Measurements from ENCODE around the gene PLPP4. TPM values are rescaled to one million over a fixed set of nuclear protein-coding genes. Genes with fewer than 3 reads are reported as not detected.

Gene PLPP4
- 1 to 10 TPM; 6.0 to 7.6 (median 6.2) TPM for polyA plus RNA-seq (ENCODE audit: insufficient read length in 3 of 3)

DNA sequence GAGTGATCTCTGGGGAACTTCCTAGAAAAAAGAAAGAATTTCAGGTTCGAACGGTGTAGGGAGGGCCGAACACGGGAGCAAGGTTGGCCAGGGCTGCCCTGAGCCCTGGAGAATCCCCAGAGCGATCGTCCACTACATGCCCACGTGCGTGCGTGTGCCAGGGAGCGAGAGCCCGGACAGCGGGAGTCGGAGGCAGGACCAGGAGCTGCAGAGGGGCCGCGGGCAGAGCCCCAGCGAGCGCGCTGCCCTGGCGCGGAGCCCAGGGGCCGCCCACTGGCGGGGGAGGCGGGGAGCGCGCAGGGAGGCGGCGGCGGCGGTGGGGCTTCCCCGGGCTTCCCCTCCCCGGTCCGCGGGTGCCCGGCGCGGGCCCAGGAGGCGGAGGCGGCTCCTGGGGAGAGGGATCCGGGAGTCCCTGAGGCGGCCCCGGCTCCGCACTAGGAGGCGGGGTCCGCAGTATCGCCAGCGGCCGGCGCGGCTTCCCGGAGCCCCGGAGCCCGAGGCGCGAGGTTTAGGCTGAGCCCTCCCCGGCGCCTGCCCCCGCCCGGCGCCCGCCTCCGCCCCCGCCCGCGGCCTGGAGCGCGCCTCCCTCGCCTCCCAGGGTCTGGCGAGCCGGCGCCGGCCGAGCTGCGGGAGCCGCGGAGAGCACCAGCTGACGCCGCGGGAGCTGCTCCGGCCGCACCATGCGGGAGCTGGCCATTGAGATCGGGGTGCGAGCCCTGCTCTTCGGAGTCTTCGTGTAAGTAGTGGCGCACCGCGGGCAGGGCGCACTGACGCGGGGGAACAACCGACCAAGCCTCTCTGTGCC is at the start of gene PLPP4:
PLPP4 (plus strand) TSS at position 602 of the 805 bp plus-strand sequence; CDS start at position 681, 79 bp downstream.
- no peak for DNase-seq (ENCODE audit: low read depth in 3 of 3, low spot score in 2 of 3)

- no peak for DNase-seq (ENCODE audit: low read depth in 3 of 3, low spot score in 2 of 3)
Observed at GRCh38 chr10:120409816-120410215, 47.2 kb upstream of the PLPP4 start.

DNA sequence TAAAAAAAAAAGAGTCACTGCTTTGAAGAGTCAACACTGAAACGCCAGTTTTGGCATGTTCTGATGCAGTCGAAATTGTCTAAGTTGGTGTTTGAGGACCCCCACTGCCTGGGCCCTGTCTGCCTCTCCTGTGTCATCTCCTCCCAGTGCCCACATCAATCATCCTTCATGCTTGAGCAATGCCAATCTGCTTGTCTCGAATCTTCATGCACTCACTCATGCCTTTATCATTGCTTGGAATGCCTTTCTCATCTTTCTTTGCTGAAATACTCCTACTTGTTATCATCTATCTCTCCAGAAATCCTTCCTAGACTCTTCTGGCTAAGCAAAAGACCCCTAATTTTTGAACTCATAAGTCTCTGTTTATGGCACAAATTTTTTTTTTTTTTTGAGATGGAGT is 42.1 kb upstream of the PLPP4 start:
- no peak for DNase-seq (ENCODE audit: low read depth in 3 of 3, low spot score in 2 of 3)

- DNase-seq (ENCODE audit: low read depth in 3 of 3, low spot score in 2 of 3): no peak
Observed at GRCh38 chr10:120415709-120416330, 41.2 kb upstream of the PLPP4 start.

DNA sequence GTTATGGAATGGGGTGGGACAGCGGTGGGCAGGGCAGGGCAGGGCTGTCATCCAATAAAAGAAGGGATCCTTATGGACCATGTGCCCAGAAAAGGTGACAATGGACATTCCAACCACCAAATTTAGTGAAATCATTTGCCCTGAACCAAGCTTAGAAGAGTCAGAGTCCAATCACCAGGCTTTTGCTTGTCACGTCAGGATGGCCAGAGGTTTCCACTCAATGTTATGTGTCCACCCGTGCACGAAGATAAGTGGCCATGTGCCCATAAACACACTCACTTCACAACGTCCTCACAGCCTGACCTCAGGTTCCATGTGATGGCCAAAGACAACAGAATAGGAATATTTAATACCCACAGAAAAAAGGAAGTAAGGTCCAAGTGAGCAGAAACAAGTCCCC is 36.6 kb upstream of the PLPP4 start:
- DNase-seq (ENCODE audit: low read depth in 3 of 3, low spot score in 2 of 3): no peak

GRCh38 chr10:120421250-120421649 is 35.8 kb upstream of the PLPP4 start:
- no peak for DNase-seq (ENCODE audit: low read depth in 3 of 3, low spot score in 2 of 3)

DNA sequence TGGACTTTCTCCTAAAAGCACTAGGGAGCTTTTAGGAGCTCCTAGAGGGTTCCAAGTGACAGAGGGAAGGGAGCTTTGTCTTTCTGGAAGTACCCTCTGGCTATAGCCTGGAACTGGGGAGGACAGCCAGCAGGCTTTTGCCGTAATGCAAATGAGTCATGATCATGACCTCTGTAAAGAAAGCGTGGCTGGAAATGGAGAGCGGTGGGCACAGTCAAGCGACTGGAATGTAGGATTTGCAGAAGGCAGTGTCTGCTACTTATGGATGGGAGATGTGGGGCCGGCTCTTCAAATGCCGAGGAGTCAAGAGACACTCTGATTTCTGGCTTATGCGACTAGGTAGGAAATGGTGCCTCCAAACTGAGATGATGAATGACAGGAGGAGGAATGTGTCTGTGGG is 34.6 kb upstream of the PLPP4 start:
- DNase-seq (ENCODE audit: low read depth in 3 of 3, low spot score in 2 of 3): no peak

- peak in 1 of 3 donors; percentile 13 for DNase-seq (ENCODE audit: low read depth in 3 of 3, low spot score in 2 of 3)
Observed at GRCh38 chr10:120423431-120424197, 33.4 kb upstream of the PLPP4 start.

GRCh38 chr10:120424198-120424464 is 32.9 kb upstream of the PLPP4 start:
- no peak for DNase-seq (ENCODE audit: low read depth in 3 of 3, low spot score in 2 of 3)

GRCh38 chr10:120426306-120426705 is 30.7 kb upstream of the PLPP4 start:
- DNase-seq (ENCODE audit: low read depth in 3 of 3, low spot score in 2 of 3): no peak

DNA sequence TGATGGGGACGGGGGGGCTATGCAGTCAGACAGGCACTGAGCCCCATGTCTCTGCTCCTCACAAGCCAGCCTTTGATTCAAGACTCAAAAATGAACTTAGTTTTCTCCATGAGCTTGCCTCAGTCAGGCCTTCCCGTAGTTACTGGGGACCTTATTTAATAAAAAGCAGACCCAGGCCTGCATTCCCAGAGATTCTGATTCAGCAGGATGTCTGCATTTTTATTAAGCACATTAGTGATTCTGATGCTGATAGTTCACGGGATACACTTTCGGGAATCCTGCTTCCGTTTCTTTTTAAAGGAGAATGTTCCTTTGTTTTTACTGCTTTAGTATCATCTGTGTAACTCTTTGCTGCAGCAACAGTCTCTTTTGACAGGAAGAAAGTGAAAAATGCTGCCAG is 28.3 kb upstream of the PLPP4 start:
- no peak for DNase-seq (ENCODE audit: low read depth in 3 of 3, low spot score in 2 of 3)

GRCh38 chr10:120429395-120429794 is 27.6 kb upstream of the PLPP4 start:
- DNase-seq (ENCODE audit: low read depth in 3 of 3, low spot score in 2 of 3): no peak

- DNase-seq (ENCODE audit: low read depth in 3 of 3, low spot score in 2 of 3): no peak
Observed at GRCh38 chr10:120431251-120431651, 25.8 kb upstream of the PLPP4 start.

GRCh38 chr10:120432209-120432608 is 24.8 kb upstream of the PLPP4 start:
- no peak for DNase-seq (ENCODE audit: low read depth in 3 of 3, low spot score in 2 of 3)

GRCh38 chr10:120433141-120433540 is 23.9 kb upstream of the PLPP4 start:
- no peak for DNase-seq (ENCODE audit: low read depth in 3 of 3, low spot score in 2 of 3)

DNA sequence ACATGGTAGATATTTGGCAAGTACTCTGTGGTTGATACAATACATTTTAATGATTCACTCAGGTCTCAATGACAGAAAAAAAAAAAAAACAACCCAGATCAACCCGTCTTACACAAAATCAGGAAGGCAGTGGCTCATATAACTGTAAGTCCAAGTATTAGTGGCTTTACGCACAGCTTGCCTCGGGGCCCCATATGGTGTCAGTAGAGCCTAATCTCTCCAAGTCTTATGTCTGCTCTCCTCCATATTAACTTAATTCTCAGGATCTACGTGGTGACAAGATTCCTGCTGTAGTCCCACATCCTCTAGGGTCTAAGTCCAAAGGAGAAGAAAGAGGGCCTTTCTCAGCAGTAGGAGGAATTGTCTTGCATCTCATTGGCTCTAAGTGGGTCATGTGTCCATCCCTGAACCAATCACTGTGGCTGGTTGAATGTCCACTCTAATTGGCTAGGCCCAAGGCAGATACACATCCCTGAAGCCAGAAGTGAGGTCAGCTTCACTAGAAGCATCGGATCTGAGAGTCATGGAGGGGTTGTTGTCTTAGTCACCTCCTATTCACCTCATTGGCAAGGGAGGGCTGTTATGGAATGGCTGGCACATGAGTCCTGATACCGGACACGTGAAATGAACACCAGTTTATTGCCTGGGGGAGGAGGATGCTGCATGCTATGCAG is 20.5 kb upstream of the PLPP4 start:
- no peak for DNase-seq (ENCODE audit: low read depth in 3 of 3, low spot score in 2 of 3)

- DNase-seq (ENCODE audit: low read depth in 3 of 3, low spot score in 2 of 3): no peak
Observed at GRCh38 chr10:120437541-120437940, 19.5 kb upstream of the PLPP4 start.

- no peak for DNase-seq (ENCODE audit: low read depth in 3 of 3, low spot score in 2 of 3)
Observed at GRCh38 chr10:120451968-120452367, 5.1 kb upstream of the PLPP4 start.

DNA sequence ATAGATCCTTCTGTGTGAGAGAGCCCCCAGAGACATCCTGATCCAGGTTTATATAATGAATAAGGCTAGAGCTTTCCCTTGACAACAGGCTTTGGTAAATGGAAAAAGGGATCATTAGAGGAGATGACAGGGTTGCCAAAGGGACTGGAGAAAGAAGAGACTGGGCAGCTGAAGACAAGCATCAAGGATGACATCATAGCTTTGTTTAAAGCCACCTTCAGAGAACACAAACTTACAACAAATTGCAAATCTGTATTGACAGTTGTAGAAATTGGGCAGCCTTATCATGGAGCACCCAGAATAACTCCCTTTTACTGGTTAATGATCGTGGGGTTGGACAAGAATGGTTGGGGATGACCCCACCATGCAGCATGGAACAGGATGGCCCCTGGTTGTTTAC is 3.7 kb upstream of the PLPP4 start:
- no peak for DNase-seq (ENCODE audit: low read depth in 3 of 3, low spot score in 2 of 3)

DNA sequence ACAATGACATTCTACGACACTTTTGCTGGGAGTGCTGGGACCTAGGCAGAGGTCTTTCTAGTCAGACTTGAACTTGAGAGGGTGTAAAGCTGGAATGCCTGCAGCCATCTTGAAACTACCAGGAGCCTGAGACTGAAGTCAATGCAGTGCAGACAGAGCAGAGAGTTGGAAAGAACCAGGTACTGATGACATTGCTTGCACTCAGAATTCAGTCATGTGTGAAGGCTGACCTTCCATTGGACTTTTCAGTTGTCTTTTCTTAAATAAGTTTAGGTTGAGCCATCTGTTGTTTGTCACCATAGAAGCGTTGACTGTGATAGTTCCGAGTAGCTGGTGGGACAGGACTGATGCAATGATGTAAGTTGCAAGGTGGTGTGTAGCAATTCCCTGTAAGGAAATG is 3.1 kb upstream of the PLPP4 start:
- no peak for DNase-seq (ENCODE audit: low read depth in 3 of 3, low spot score in 2 of 3)

GRCh38 chr10:120455004-120455403 is 2.0 kb upstream of the PLPP4 start:
- no peak for DNase-seq (ENCODE audit: low read depth in 3 of 3, low spot score in 2 of 3)
